ENCODE data around the gene C13orf42.
A peak's percentile ranks its signal among the peaks of the same experiment; 100 is the strongest.

GRCh38 chr13:51125495-51126226 lies 14.6 kb upstream of the C13orf42 start:
- TF ChIP-seq, protein P1, sequence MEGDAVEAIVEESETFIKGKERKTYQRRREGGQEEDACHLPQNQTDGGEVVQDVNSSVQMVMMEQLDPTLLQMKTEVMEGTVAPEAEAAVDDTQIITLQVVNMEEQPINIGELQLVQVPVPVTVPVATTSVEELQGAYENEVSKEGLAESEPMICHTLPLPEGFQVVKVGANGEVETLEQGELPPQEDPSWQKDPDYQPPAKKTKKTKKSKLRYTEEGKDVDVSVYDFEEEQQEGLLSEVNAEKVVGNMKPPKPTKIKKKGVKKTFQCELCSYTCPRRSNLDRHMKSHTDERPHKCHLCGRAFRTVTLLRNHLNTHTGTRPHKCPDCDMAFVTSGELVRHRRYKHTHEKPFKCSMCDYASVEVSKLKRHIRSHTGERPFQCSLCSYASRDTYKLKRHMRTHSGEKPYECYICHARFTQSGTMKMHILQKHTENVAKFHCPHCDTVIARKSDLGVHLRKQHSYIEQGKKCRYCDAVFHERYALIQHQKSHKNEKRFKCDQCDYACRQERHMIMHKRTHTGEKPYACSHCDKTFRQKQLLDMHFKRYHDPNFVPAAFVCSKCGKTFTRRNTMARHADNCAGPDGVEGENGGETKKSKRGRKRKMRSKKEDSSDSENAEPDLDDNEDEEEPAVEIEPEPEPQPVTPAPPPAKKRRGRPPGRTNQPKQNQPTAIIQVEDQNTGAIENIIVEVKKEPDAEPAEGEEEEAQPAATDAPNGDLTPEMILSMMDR (IDR thresholded peaks at IDR 0.05), result peak; percentile 41 to 84 (median 75)
- no peak for TF ChIP-seq POLR2A (IDR thresholded peaks at IDR 0.05)
